HG02588 (cell line): ENCODE data around the gene BARD1.
"Not testable (repeated sequence)": the region's sequence is repeated elsewhere in the genome, so short reads cannot be mapped to it uniquely, and the experiment has no call there.

Experiments used
- ATAC-seq: cut with Tn5 transposase; IDR thresholded peaks from one replicate; pipeline ENCODE4 v1.9.1; 2021; ENCODE audit warnings: mild to moderate bottlenecking, moderate library complexity; ENCODE audit not compliant: unreplicated experiment

The BARD1 gene

GRCh38 chr2:214808981-214809750, at the start of gene BARD1:
Gene BARD1 (minus strand): TSS chr2:214809683. CDS start chr2:214809569, 114 bp downstream.
- ATAC-seq: peak; percentile 19

- no peak for ATAC-seq
Measured at GRCh38 chr2:214856137-214856536, 46.7 kb upstream of the BARD1 start.

- ATAC-seq: no peak
Measured at GRCh38 chr2:214853906-214854305, 44.4 kb upstream of the BARD1 start.

DNA sequence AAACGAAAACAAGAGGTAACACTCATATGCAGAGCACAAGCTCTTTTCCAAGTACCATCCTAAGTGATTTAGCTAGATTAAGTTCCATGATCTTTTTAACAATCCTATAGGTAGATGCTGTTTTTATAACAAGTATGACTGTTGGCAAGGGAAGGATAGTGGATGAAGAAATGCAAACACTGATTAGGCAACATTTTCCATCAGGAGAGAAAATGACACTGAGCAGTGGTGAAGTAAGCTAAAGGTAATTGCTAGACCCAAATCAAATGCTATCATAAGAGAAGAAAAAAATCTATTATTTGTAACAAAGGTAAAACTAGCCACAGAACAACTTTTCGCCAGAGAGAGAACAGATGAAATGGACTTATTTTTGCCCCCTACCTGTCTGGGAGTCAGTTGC, 34.3 kb upstream of the BARD1 start:
- ATAC-seq: no peak

DNA sequence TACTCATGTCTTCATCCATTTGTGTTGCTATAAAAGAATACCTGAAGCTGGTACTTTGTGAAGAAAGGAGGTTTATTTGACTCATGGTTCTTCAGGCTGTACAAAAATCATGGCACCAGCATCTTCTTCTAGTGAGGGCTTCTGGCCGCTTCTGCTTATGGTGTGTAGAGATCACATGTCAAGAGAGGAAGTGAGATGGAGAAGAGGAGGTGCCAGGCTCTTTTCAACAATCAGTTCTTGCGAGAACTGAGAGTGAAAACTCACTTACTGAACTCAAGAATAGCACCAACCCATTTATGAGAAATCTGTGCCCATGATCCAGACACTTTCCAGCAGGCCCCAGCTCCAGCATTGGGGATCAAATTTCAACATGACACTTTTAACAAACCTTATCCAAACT, 30.0 kb upstream of the BARD1 start:
- ATAC-seq: peak; percentile 94

DNA sequence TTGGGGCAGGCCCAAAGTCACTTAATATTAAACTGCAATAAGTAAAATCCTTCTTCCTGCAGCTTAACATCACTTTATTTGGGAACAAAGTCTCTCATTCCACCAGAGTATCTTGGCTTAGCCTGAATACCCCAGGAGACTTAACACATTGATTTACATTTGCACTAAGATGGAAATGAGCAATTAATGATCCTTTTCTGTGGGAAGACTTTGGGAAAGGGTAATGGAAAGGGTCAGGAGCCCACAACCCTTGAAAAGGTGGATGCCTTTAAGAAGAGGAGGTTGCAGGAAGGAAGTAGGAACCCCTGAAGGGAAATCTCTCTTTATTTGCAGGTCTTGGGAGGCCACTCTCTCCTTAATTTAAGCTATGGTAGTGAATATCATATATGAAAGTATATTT, 28.0 kb upstream of the BARD1 start:
- no peak for ATAC-seq

DNA sequence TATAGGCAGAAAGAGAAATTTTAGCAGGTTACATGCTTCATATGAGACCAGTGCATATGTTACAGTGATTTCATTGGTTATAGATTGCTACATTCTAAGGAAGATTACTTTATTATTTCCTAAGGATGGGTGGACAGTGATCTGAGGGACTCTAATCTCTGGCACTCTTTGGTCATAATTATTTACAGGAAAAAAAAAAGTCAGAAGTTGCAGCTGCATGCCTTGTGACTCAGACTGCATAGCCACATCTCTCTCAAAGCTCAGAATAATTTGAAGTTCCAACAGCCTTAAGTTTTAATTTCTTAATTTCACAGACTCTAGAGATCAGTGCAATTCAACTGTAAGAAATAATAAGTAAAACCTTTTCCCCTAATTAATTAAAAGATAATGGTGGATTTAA, 27.1 kb upstream of the BARD1 start:
- no peak for ATAC-seq

DNA sequence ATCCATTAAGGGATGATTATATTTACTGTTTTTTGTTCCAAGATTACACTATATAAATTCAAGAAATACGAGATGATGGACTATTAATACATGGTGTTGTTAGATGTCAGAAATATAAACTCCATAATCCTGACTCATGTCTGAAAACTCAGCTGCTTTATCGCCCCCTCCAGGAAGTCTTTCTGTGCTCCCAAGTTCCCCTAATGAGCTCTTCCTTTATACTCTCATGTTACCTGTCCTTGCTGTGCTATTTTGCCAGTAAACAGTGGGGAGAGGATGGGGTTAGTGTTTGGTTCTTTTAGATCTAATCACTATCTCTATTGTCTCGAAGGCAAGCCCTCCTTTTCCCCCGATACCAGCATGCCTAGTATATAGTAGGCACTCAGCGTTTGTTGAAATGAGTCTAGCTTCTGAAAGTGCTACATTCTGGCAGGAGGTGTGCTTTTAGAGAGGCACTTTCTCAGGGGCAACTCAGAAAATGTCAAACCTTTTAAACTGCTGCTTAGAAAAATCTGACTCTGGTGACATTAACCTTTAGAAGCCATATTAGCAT, 21.4 kb upstream of the BARD1 start:
- ATAC-seq: peak; percentile 54

- ATAC-seq: no peak
Measured at GRCh38 chr2:214816008-214816533, 6.6 kb upstream of the BARD1 start.

DNA sequence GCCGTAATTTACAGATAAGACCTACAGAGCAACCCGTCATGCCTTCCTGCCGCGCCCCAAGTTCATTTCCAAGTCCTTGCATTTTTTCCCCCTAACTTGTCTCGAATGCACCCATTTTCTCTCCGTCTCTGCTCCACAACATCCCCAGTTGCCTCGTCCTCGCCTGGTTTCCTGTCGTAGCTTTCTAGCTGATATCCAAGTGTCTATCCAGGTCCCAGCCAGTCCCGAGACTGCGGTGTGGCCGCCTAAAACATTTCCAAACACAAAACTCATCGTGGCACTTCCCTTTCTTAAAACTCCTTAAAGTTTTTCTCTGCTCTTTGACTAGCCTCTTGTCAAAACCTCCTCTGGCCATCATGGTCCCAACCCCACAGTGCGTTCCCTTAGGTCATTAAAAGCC, 1.2 kb upstream of the BARD1 start:
- ATAC-seq: no peak

- peak; percentile 87 for ATAC-seq
Measured at GRCh38 chr2:214809751-214810564, 475 bp upstream of the BARD1 start.

- ATAC-seq: no peak
Measured at GRCh38 chr2:214807653-214808052, 1.8 kb downstream of the BARD1 start.

DNA sequence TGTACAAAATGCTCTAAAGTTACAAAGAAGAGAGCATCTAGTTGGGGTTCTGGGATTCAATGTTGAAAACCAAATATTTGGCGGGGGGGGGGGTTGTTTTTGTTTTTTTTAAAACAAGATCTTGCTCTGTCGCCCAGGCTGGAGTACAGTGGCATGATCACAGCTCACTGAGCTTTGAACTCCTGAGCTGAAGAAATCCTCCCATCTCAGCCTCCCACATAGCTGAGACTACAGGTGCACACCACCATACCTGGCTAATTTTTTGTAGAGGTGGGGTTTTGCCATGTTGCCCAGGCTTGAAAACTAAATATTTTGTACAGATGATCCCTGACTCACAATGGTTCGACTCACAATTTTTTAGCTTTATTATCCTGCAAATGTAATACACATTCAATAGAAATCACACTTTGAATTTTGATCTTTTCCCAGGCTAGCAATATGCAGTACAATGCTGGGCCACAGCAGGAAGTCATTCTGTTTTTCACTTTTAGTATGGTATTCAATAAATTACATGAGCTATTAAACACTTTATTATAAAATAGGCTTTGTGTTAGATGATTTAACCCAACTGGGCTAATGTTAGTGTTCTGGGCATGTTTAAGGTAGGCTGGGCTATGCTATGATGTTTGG, 7.6 kb downstream of the BARD1 start:
- ATAC-seq: no peak

GRCh38 chr2:214801068-214801467, 8.4 kb downstream of the BARD1 start:
- no peak for ATAC-seq

DNA sequence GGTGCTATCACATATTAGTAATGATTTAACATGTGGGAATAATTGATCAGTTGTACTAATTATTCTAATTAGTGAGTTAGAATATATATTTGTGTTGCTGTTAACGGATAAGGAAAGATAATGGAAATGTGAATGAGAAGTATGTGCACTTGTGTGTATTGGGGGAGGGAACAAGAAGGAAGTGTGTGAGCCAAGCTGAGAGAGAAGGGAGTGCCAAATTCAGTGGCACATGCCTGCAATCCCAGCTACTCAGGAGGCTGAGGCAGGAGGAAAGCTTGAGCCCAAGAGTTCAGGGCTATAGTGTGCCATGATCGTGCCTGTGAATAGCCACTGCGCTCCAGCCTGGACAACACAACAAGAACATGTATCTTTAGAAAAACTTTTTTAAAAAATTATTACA, 9.3 kb downstream of the BARD1 start:
- ATAC-seq: no peak

GRCh38 chr2:214796911-214797310, 12.6 kb downstream of the BARD1 start:
- no peak for ATAC-seq

GRCh38 chr2:214783181-214783580, 26.3 kb downstream of the BARD1 start:
- not testable (repeated sequence) for ATAC-seq

GRCh38 chr2:214782671-214783070, 26.8 kb downstream of the BARD1 start:
- ATAC-seq: no peak

GRCh38 chr2:214781226-214781625, 28.3 kb downstream of the BARD1 start:
- no peak for ATAC-seq

DNA sequence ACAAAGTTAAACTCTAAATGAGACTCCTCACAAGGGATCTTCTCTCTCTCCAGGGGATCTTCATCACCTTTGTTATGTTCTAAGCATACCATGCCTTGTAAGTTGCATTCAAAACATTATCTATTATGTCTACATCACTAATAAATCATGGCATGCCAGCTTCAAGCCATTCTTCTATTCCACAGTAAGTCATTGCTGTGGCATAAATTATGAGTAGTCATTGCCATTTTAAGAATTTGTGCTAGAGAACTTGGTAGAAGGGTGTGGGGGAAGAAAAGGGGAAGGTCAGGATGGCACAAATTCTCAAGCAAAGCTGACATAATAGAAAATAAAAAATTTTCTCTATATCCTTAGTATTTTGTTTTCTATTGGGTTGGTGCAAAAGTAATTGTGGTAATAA, 33.5 kb downstream of the BARD1 start:
- no peak for ATAC-seq

DNA sequence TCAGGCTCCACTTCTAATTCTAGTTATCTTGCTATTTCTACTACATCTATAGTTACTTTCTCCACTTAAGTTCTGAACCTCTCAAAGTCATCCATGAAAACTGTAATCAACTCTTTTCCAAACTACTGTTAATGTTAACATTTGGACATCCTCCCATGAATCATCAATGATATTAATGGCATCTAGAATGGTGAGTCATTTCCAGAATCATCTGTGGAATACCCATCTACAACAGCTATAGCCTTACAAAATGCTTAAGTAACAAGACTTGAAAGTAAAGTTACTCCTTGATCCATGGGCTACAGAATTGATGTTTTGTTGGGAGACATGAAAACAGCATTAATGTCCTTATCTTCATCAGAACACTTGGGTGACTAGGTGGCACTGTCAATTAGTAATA, 35.4 kb downstream of the BARD1 start:
- no peak for ATAC-seq
